GM12878 (cell line): Measurements from ENCODE around the gene SMYD5.

Experiments used
- CREB1 ChIP-seq: IDR thresholded peaks from 2 replicates; pipeline ENCODE4 v1.6.1; 2012; ENCODE audit warnings: low read depth, mild to moderate bottlenecking, inconsistent platforms
- EED ChIP-seq: sonication (generic); IDR thresholded peaks from 2 replicates; pipeline ENCODE4 v1.6.1; 2016; ENCODE audit warnings: antibody characterized with exemption, low read depth
- HDAC2 ChIP-seq: fragments of 200-600 bp; sonication (generic); IDR thresholded peaks from 2 replicates; pipeline ENCODE4 v1.6.1; 2017
- HDGF ChIP-seq: fragments of 450-650 bp; IDR thresholded peaks from 2 replicates; pipeline ENCODE4 v1.6.1; 2016; ENCODE audit warnings: antibody characterized with exemption
- MXI1 ChIP-seq: fragments of 150-350 bp; IDR thresholded peaks from 2 replicates; pipeline ENCODE4 v1.6.1; 2011; ENCODE audit warnings: low read depth, mild to moderate bottlenecking, inconsistent platforms, low read length, improper control_type of control experiment
- SUPT20H ChIP-seq: IDR thresholded peaks from 2 replicates; pipeline ENCODE4 v1.6.1; 2011; ENCODE audit warnings: low read depth, mild to moderate bottlenecking, low read length, moderate library complexity, borderline replicate concordance; ENCODE audit not compliant: control insufficient read depth
- TF ChIP-seq, protein P1 (sequence below): IDR thresholded peaks from 2 replicates; pipeline ENCODE4 v1.6.1; 2012; ENCODE audit warnings: low read length, inconsistent platforms

- TF ChIP-seq EED (no peak), SUPT20H (no peak), CREB1 (no peak), HDGF (no peak), MXI1 (no peak), HDAC2 (no peak)
- TF ChIP-seq, protein P1, sequence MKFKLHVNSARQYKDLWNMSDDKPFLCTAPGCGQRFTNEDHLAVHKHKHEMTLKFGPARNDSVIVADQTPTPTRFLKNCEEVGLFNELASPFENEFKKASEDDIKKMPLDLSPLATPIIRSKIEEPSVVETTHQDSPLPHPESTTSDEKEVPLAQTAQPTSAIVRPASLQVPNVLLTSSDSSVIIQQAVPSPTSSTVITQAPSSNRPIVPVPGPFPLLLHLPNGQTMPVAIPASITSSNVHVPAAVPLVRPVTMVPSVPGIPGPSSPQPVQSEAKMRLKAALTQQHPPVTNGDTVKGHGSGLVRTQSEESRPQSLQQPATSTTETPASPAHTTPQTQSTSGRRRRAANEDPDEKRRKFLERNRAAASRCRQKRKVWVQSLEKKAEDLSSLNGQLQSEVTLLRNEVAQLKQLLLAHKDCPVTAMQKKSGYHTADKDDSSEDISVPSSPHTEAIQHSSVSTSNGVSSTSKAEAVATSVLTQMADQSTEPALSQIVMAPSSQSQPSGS = no peak
Measured at GRCh38 chr2:73269686-73270465, 55.8 kb downstream of the SMYD5 start.
